PC-9 (cell line): ENCODE results near the gene RFX7. TPM values are rescaled to one million over a fixed set of nuclear protein-coding genes. Genes with fewer than 3 reads are reported as not detected.

Experiments
- BruUV-seq: library from RNA; stranded (reverse); fragments of 400-500 nt; replicated peaks from 2 replicates; lab custom pipeline; 2021; lab: Mats Ljungman, UMichigan
- CTCF ChIA-PET: fragments of 300-600 bp; sonication (Branson Sonifier 250); formaldehyde crosslinking; loops from one replicate; lab custom pipeline; 2022; ENCODE audit warnings: antibody characterized with exemption; lab: Charles Lee
- POLR2A ChIA-PET: fragments of 300-600 bp; sonication (Branson Sonifier 250); formaldehyde crosslinking; loops from one replicate; lab custom pipeline; 2022; ENCODE audit warnings: antibody characterized with exemption; ENCODE audit not compliant: unreplicated experiment; lab: Charles Lee
- DNase-seq, 2 experiments: peaks; one replicate each; pipeline versions ENCODE4 v3.0.0 to v3.0.0-alpha.2; 2015 to 2022; ENCODE audit warnings: mixed read lengths in 1 of 2
- H2AFZ ChIP-seq: fragments of 200-600 bp; sonication (generic); 2 replicates; pipeline ENCODE4 v1.8.1; 2017; ENCODE audit warnings: antibody characterized with exemption
- H3F3A ChIP-seq: fragments of 200-600 bp; sonication (generic); 2 replicates; pipeline ENCODE4 v1.8.1; 2017; ENCODE audit warnings: antibody characterized with exemption, mild to moderate bottlenecking, low read depth; ENCODE audit not compliant: insufficient read depth
- H3K27ac ChIP-seq: fragments of 200-600 bp; sonication (generic); 2 replicates; pipeline ENCODE4 v1.6.1; 2016; ENCODE audit warnings: mixed run types
- H3K27me3 ChIP-seq: fragments of 200-600 bp; sonication (generic); 2 replicates; pipeline ENCODE4 v1.6.1; 2016; ENCODE audit warnings: low read depth, mixed run types; ENCODE audit not compliant: insufficient read depth
- H3K36me3 ChIP-seq: fragments of 200-600 bp; sonication (generic); 2 replicates; pipeline ENCODE4 v1.6.1; 2016; ENCODE audit warnings: low read depth, mixed run types
- H3K4me1 ChIP-seq: fragments of 200-600 bp; sonication (generic); replicated peaks from 2 replicates; pipeline ENCODE4 v1.6.1; 2016; ENCODE audit warnings: mixed run types; ENCODE audit not compliant: insufficient read depth
- H3K4me2 ChIP-seq: fragments of 200-600 bp; sonication (generic); 2 replicates; pipeline ENCODE4 v1.6.1; 2017; ENCODE audit warnings: mixed run types
- H3K4me3 ChIP-seq: fragments of 200-600 bp; sonication (generic); 2 replicates; pipeline ENCODE4 v1.6.1; 2016; ENCODE audit warnings: mixed run types
- H3K79me2 ChIP-seq: fragments of 200-600 bp; sonication (generic); 2 replicates; pipeline ENCODE4 v1.6.1; 2017; ENCODE audit warnings: low read depth, mixed run types
- H3K9me2 ChIP-seq: fragments of 200-600 bp; sonication (generic); 2 replicates; pipeline ENCODE4 v1.8.1; 2017; ENCODE audit warnings: mild to moderate bottlenecking; ENCODE audit not compliant: insufficient read depth
- H3K9me3 ChIP-seq: fragments of 200-600 bp; sonication (generic); 2 replicates; pipeline ENCODE4 v1.8.1; 2016; ENCODE audit warnings: low read depth; ENCODE audit not compliant: insufficient read depth
- H4K20me1 ChIP-seq: fragments of 200-600 bp; sonication (generic); 2 replicates; pipeline ENCODE4 v1.8.1; 2017; ENCODE audit not compliant: insufficient read depth
- CTCF ChIP-seq: fragments of 200-600 bp; sonication (generic); conservative IDR thresholded peaks from 2 replicates; pipeline ENCODE4 v1.6.1; 2017; ENCODE audit warnings: mixed run types, antibody characterized with exemption, mild to moderate bottlenecking, moderate library complexity
- EZH2 ChIP-seq: fragments of 200-600 bp; sonication (generic); IDR thresholded peaks from 2 replicates; pipeline ENCODE4 v1.8.0; 2017; ENCODE audit warnings: antibody characterized with exemption, low read depth
- intact Hi-C: fragments of 100-400 bp; cut with micrococcal nuclease; formaldehyde crosslinking; loops from one replicate; pipeline ENCODE4 v1.10.0; 2022; ENCODE audit not compliant: unreplicated experiment
- total RNA-seq: library from RNA; stranded (reverse); gene quantifications from 2 replicates; pipeline ENCODE4 v1.2.3, GENCODE V29; 2021

The RFX7 gene
- total RNA-seq, 1 experiment from 2014 or later = 24.6 TPM

- H3K27ac ChIP-seq = no peak overlapping the region
- H3K36me3 ChIP-seq = no peaks in the 10 kb centered on the region
- H3K4me3 ChIP-seq = no peak overlapping the region
- H3K79me2 ChIP-seq = no peaks in the 10 kb centered on the region
- H3K4me1 ChIP-seq = peaks cover 15% of the 10 kb centered on the region
- intact Hi-C loops = no loop called here
- no peaks in the 10 kb centered on the region for H4K20me1 ChIP-seq
- H3F3A ChIP-seq = no peaks in the 10 kb centered on the region
- TF ChIP-seq EZH2 (no peak), CTCF (no peak)
- no peaks in the 10 kb centered on the region for H3K27me3 ChIP-seq
- BruUV-seq = no TSS peak
- POLR2A ChIA-PET = no interaction called here
- no peak for DNase-seq
- no peaks in the 10 kb centered on the region for H3K9me2 ChIP-seq
- no peak overlapping the region for H2AFZ ChIP-seq
- CTCF ChIA-PET = no interaction called here
- no peaks in the 10 kb centered on the region for H3K9me3 ChIP-seq
- H3K4me2 ChIP-seq = no peak overlapping the region
Measured at GRCh38 chr15:56250626-56251025, 6.9 kb upstream of the RFX7 start.

DNA sequence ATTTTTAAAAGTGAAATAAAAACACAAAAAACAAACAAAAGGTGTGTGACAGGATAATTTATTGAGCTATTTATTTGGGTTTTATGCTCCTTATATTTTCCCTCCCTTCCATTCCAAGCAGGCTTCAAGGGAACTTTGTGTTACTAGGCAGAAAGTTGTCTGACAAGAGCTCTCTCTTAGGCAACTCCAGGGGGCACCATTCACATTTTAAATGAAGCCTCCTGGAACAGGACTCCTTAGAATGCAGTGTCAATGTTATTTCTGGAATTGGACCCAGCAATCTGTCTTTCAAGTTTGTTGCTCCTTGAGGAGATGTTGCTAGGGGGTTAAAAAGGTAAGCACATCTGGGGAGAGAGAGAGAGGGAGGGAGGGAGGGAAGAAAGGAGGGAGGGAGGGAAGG, 5.4 kb upstream of the RFX7 start:
- CTCF ChIA-PET = interaction anchor here (0.8 to 1.1 kb wide), 3 partner anchors 180 to 405 kb away, joined by 3 to 7 read pairs (median 3); no protein-coding TSS in a partner anchor
- H3K9me3 ChIP-seq = no peaks in the 10 kb centered on the region

DNA sequence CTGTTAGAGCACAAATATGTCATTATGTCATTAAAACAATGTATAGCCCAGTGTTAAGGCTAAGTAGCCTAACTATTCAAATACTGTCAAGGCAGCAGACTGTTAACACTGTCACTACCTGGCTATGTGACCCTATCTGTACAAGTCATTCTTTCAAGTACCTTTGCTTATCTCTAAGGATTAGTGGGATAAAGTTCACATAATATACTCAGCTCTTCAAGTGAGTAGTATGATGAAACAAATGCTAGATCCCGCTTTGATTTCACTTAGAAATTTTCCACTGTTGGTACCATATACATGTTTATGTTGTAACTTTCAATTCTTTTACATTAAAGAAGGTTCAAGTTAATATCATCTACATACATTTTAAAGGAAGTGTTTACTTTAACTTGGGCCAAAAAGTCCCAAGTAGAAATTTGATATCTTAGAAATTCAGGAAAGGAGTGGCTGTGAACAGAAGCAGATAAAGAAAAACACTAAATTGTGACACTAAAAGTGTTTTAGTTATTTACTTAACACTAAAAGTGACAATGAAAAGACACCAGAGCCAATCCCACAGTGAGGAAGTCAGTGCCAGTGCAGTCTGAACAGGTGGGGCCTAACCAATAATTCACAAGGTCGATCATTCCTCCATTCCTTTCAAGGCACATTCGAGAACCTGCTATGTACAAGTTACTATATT, 4.8 kb upstream of the RFX7 start:
- Histone ChIP-seq H3K4me2 (peak overlapping the region; percentile 19; the same call in 1 of the 2 replicates), H3K36me3 (no peaks in the 10 kb centered on the region), H3K9me3 (no peaks in the 10 kb centered on the region), H4K20me1 (no peaks in the 10 kb centered on the region), H3K79me2 (no peaks in the 10 kb centered on the region), H3F3A (no peaks in the 10 kb centered on the region), H3K9me2 (no peaks in the 10 kb centered on the region), H3K27ac (no peak overlapping the region), H3K27me3 (no peaks in the 10 kb centered on the region), H2AFZ (no peak overlapping the region), H3K4me1 (peaks cover 27% of the 10 kb centered on the region), H3K4me3 (no peak overlapping the region)
- intact Hi-C loops = loop anchor here (5.0 to 10.0 kb wide), 3 partner anchors 119 to 254 kb away; partner anchors contain the start of genes NEDD4 and TEX9
- POLR2A ChIA-PET = interaction anchor here (0.6 kb wide), 1 partner anchor 9 kb away, joined by 3 read pairs; no protein-coding TSS in a partner anchor
- no peak for TF ChIP-seq CTCF
- TF ChIP-seq EZH2 = no peak
- CTCF ChIA-PET = interaction anchor here (0.6 to 1.1 kb wide), 4 partner anchors 180 to 1853 kb away, joined by 3 to 7 read pairs (median 3); no protein-coding TSS in a partner anchor
- no peak for DNase-seq
- BruUV-seq = no TSS peak

More for the DNA sequence above, 5.4 kb upstream of the RFX7 start:
- Histone ChIP-seq H3K36me3 (no peaks in the 10 kb centered on the region), H3K27ac (no peak overlapping the region), H3K4me2 (no peak overlapping the region), H4K20me1 (no peaks in the 10 kb centered on the region), H3K9me2 (no peaks in the 10 kb centered on the region), H3K79me2 (no peaks in the 10 kb centered on the region), H3F3A (no peaks in the 10 kb centered on the region), H3K27me3 (no peaks in the 10 kb centered on the region), H2AFZ (no peak overlapping the region), H3K4me3 (no peak overlapping the region), H3K4me1 (peaks cover 27% of the 10 kb centered on the region)
- peak in 1 of 2 experiments; percentile 5 for DNase-seq
- intact Hi-C loops = loop anchor here (1.0 to 10.0 kb wide), 4 partner anchors 118 to 254 kb away; partner anchors contain the start of genes NEDD4 and TEX9
- POLR2A ChIA-PET = interaction anchor here (0.6 kb wide), 1 partner anchor 8 kb away, joined by 3 read pairs; no protein-coding TSS in a partner anchor
- TF ChIP-seq CTCF = no peak; the same call in 1 of the 2 replicates
- no peak for TF ChIP-seq EZH2
- BruUV-seq = no TSS peak
